ENCODE data around the gene ACAT2. TPM values are rescaled to one million over a fixed set of nuclear protein-coding genes. Genes with fewer than 3 reads are reported as not detected.
"Not testable (repeated sequence)": the region's sequence is repeated elsewhere in the genome, so short reads cannot be mapped to it uniquely, and the experiment has no call there.

The ACAT2 gene
- total RNA-seq (2022), result 13.4 and 46.0 TPM in 2 replicates
- Bru-seq, nascent RNA, result percentile 71 among the genes with signal in this experiment
- percentile 62 among the genes with signal in this experiment for BruChase-seq, experiment 1, labeled RNA remaining after a 6-hour chase
- percentile 56 among the genes with signal in this experiment for BruChase-seq, experiment 2, labeled RNA remaining after a 2-hour chase
- long read RNA-seq, transcript ACAT2-201 (9 exons, 3,180 nt), result major isoform, 157 of 170 reads
- long read RNA-seq, partial matches to known transcripts, result 4 of 170 reads
- long read RNA-seq, other reads (novel, unspliced or antisense), result 8 of 170 reads

DNA sequence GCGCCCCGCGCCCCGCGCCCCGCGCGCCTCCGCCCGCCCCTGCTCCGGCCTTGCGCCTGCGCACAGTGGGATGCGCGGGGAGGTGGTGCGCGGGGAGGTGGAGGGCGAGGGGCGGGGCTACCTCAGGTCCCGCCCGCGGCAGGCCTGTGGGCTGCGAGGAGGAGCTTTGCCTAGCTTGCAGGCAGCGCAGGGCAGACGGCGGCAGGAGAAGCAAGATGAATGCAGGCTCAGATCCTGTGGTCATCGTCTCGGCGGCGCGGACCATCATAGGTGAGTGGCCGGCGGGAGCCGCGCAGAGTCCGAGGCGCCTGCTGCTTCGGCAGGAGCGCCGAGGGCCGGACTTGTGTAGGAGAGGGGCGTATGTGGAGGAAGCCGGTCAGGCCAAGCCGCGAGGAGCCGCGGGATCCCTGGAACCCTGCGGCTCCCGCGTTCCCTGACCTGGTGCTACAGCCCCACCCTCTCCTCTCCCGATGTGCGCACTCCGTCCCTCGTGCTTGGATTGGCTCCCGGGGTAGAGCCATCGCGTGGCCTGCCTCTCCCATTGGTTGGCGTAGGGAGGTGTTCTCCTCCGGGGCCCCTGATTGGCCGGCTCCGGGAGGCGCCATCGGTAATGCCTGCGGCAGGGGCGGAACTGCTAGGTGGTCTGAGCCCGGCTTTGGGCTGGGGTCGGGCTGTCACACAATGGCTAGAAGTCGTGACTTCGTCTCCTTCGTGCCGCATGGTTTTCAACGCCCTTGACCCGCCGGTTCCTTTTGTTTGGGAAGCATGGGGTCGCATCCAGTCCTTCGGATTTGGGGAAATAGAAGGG is at the start of gene ACAT2:
Gene ACAT2 (plus strand): TSS at position 173 of the 808 bp plus-strand sequence. CDS start 43 bp downstream, at position 216.
- Mint-ChIP-seq H3K4me1 (ENCODE audit: insufficient read depth, unreplicated experiment) (peaks cover 28% of the 10 kb centered on the region), H3K27ac (ENCODE audit: low read depth, unreplicated experiment) (peak within 1 kb of the TSS; percentile 82), H3K27me3 (ENCODE audit: insufficient read depth, unreplicated experiment) (no peaks in the 10 kb centered on the region), H3K4me3 (ENCODE audit: unreplicated experiment) (peak within 1 kb of the TSS; percentile 88), H3K36me3 (ENCODE audit: insufficient read depth, unreplicated experiment) (peaks cover 99% of the 10 kb centered on the region), H3K9me3 (ENCODE audit: unreplicated experiment) (no peaks in the 10 kb centered on the region)
- CTCF ChIA-PET, result interaction anchor here (1.0 kb wide), 1 partner anchor 78 kb away, joined by 3 read pairs; no protein-coding TSS in a partner anchor
- POLR2A ChIA-PET, result interaction anchor here (0.6 to 4.6 kb wide), 5 partner anchors 13 to 101 kb away, joined by 3 to 59 read pairs (median 6); partner anchors contain the start of genes MRPL18, TCP1 and WTAP
- TF ChIP-seq CTCF (IDR thresholded peaks at IDR 0.05; ENCODE audit: unreplicated experiment), result no peak
- DNase-seq (ENCODE audit: unreplicated experiment), result peak; percentile 96
- BruUV-seq (replicated peaks), result no TSS peak
- intact Hi-C loops (cut with micrococcal nuclease), result loop anchor here (2.0 kb wide), 1 partner anchor 71 kb away; no protein-coding TSS in a partner anchor

- H3K9me3 Mint-ChIP-seq (ENCODE audit: unreplicated experiment); H3K4me3 Mint-ChIP-seq (ENCODE audit: unreplicated experiment); BruUV-seq (replicated peaks); H3K27me3 Mint-ChIP-seq (ENCODE audit: insufficient read depth, unreplicated experiment); intact Hi-C loops (cut with micrococcal nuclease); H3K36me3 Mint-ChIP-seq (ENCODE audit: insufficient read depth, unreplicated experiment); DNase-seq (ENCODE audit: unreplicated experiment); H3K27ac Mint-ChIP-seq (ENCODE audit: low read depth, unreplicated experiment): not testable (repeated sequence)
- peaks cover 21% of the 10 kb centered on the region for H3K4me1 Mint-ChIP-seq (ENCODE audit: insufficient read depth, unreplicated experiment)
- ChIA-PET POLR2A (interaction anchor here (0.6 to 2.2 kb wide), 4 partner anchors 14 to 74 kb away, joined by 3 to 10 read pairs (median 4); partner anchors contain the start of gene WTAP), CTCF (interaction anchor here (0.6 kb wide), 1 partner anchor 8 kb away, joined by 3 read pairs; no protein-coding TSS in a partner anchor)
Measured at GRCh38 chr6:159712389-159712788, 49.5 kb upstream of the ACAT2 start.

DNA sequence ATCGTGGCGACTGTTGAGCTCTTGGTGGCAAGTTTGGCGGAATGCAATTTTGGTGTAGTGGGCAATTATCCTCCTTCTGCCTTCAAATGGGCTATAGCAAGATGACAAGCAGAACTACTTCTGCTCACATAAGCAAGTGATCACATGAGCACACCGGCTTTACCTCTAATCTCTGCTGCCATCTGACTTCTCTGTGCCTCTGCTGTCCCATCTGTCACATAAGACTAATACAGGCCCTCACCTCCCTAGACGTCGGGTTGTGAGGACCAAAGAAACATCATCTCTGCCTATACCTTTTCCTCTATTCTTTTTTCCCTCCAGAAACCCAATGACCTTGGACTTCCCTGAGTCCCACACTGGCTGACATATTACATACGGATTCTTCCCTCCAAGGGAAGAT is 47.9 kb upstream of the ACAT2 start:
- peaks cover 3% of the 10 kb centered on the region for H3K36me3 Mint-ChIP-seq (ENCODE audit: insufficient read depth, unreplicated experiment)
- DNase-seq (ENCODE audit: unreplicated experiment), result no peak
- CTCF ChIA-PET, result interaction anchor here (1.0 to 1.1 kb wide), 2 partner anchors 17 to 22 kb away, joined by 3 to 6 read pairs; no protein-coding TSS in a partner anchor
- no peak overlapping the region for H3K4me3 Mint-ChIP-seq (ENCODE audit: unreplicated experiment)
- H3K27ac Mint-ChIP-seq (ENCODE audit: low read depth, unreplicated experiment), result no peak overlapping the region
- TF ChIP-seq CTCF (IDR thresholded peaks at IDR 0.05; ENCODE audit: unreplicated experiment), result no peak
- intact Hi-C loops (cut with micrococcal nuclease), result no loop called here
- no TSS peak for BruUV-seq (replicated peaks)
- POLR2A ChIA-PET, result interaction anchor here (0.6 to 2.2 kb wide), 5 partner anchors 12 to 109 kb away, joined by 3 to 10 read pairs (median 6); partner anchors contain the start of gene WTAP
- peaks cover 34% of the 10 kb centered on the region for H3K4me1 Mint-ChIP-seq (ENCODE audit: insufficient read depth, unreplicated experiment)
- H3K27me3 Mint-ChIP-seq (ENCODE audit: insufficient read depth, unreplicated experiment), result no peaks in the 10 kb centered on the region
- H3K9me3 Mint-ChIP-seq (ENCODE audit: unreplicated experiment), result no peaks in the 10 kb centered on the region

- ChIA-PET POLR2A (interaction anchor here (2.2 to 18.8 kb wide), 3 partner anchors 12 to 18 kb away, joined by 10 to 877 read pairs (median 200); partner anchors contain the start of genes SOD2 and WTAP), CTCF (interaction anchor here (1.1 kb wide), 1 partner anchor 17 kb away, joined by 6 read pairs; no protein-coding TSS in a partner anchor)
- BruUV-seq (replicated peaks), result no TSS peak
- DNase-seq (ENCODE audit: unreplicated experiment), result no peak
- TF ChIP-seq CTCF (IDR thresholded peaks at IDR 0.05; ENCODE audit: unreplicated experiment), result no peak
- peaks cover 5% of the 10 kb centered on the region for H3K36me3 Mint-ChIP-seq (ENCODE audit: insufficient read depth, unreplicated experiment)
- H3K27ac Mint-ChIP-seq (ENCODE audit: low read depth, unreplicated experiment), result no peak overlapping the region
- no peaks in the 10 kb centered on the region for H3K9me3 Mint-ChIP-seq (ENCODE audit: unreplicated experiment)
- no peaks in the 10 kb centered on the region for H3K27me3 Mint-ChIP-seq (ENCODE audit: insufficient read depth, unreplicated experiment)
- no peak overlapping the region for H3K4me3 Mint-ChIP-seq (ENCODE audit: unreplicated experiment)
- intact Hi-C loops (cut with micrococcal nuclease), result no loop called here
- H3K4me1 Mint-ChIP-seq (ENCODE audit: insufficient read depth, unreplicated experiment), result peaks cover 38% of the 10 kb centered on the region
Measured at GRCh38 chr6:159714404-159714803, 47.4 kb upstream of the ACAT2 start.
